Measurements from ENCODE around the gene COL4A2.
A peak's percentile ranks its signal among the peaks of the same experiment; 100 is the strongest.

Gene COL4A2

DNA sequence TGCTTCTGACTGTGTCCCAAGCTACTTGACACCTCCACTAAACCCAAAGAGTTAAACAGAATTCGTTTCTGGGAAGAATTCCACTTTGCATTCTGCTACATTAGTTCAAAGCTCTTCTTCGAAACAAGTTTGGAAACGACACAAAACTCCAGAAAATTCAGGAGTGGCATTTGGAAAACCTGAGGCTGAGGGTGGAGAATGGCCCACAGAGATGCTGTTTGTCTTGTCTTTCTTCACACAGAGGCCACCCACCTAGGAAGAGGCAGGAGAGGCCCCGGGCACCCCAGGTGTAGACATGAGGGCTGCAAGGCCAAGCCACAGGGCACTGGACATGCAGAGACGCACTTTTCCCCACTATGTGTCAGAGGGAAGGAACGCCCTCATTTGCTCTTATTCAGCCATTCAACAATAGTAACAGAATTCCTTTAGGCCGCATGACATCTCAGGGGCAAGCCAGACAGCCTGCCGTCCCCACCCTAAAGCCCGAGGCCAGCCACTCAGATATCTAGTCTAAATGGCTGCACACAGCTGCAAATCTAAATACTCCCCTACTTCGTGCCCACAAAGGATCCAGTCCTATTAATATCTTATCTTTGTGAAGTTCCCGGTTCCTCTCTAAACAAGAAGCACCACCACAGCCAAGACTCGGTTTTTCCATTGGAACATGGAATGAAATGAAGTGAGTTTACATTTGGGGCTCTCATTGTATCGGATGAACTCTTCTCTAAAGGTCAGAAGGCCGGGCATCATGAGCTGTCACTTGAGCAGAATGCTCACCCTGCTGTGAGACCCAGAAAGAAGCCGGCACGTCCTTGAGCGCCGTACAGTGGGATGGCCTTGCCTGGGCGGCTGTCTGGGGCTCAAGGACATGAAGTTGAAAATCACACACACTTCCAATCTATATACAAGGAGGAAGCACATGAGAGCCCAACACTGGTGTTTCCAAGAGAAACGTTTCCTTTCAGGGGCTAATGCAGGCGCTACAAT lies 20.0 kb upstream of the COL4A2 start:
- H3K27ac ChIP-seq, result peak overlapping the region; percentile 28
- no peaks in the 10 kb centered on the region for H3K27me3 ChIP-seq (replicated peaks)
- TF ChIP-seq, protein P1, sequence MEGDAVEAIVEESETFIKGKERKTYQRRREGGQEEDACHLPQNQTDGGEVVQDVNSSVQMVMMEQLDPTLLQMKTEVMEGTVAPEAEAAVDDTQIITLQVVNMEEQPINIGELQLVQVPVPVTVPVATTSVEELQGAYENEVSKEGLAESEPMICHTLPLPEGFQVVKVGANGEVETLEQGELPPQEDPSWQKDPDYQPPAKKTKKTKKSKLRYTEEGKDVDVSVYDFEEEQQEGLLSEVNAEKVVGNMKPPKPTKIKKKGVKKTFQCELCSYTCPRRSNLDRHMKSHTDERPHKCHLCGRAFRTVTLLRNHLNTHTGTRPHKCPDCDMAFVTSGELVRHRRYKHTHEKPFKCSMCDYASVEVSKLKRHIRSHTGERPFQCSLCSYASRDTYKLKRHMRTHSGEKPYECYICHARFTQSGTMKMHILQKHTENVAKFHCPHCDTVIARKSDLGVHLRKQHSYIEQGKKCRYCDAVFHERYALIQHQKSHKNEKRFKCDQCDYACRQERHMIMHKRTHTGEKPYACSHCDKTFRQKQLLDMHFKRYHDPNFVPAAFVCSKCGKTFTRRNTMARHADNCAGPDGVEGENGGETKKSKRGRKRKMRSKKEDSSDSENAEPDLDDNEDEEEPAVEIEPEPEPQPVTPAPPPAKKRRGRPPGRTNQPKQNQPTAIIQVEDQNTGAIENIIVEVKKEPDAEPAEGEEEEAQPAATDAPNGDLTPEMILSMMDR (IDR thresholded peaks at IDR 0.05; ENCODE audit: low read depth, low read length, missing control alignments), result no peak
- DNase-seq, result peak; percentile 70
- in situ Hi-C loops (cut with HindIII; ENCODE audit: low pct_ligation_motif_present, low sequenced_read_pairs), result no loop called here
- H3K4me3 ChIP-seq (ENCODE audit: low read depth, low read length), result no peak overlapping the region
- peaks cover 89% of the 10 kb centered on the region for H3K36me3 ChIP-seq (replicated peaks)

DNA sequence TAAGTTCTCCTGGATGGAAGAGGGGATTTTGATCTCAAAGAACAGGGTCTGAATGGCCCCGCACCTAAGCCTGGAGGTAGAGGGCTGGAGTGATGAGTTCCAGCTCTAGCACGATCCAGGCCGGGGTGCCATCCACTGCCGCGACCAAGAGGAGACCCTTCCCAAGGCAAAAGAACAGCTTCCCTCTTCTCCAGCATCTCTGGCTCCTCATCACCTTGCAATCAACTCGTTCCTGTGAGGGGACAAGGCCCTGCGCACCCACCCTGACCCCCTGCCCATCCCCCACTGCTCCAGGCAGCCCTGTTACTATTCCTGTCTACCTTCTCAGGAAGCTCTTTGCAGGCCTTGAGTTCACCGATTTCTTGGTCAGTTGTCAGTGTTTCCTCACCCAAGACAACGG lies 17.9 kb upstream of the COL4A2 start:
- in situ Hi-C loops (cut with HindIII; ENCODE audit: low pct_ligation_motif_present, low sequenced_read_pairs), result no loop called here
- no peak overlapping the region for H3K4me3 ChIP-seq (ENCODE audit: low read depth, low read length)
- DNase-seq, result no peak

DNA sequence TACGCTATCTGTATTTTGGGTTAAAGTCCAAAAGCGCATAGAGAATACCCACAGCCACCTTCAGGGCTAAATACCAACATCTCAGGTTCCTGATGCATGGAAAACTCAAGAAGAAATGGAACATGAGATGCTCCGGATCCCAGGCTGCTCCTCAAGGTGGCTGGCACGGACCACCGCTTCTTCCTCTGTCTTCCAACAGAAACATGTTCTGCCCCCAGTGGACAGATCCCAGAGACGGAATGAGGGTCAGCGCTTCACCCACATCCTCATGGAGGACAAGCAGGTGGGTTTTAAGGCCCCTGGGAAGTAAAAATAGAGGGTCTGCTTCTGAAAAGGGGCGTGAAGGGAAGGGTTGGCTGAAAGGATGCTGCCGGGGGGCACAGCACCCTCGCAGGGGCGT lies 17.4 kb upstream of the COL4A2 start:
- in situ Hi-C loops (cut with HindIII; ENCODE audit: low pct_ligation_motif_present, low sequenced_read_pairs), result no loop called here
- DNase-seq, result no peak
- H3K27me3 ChIP-seq (replicated peaks), result no peaks in the 10 kb centered on the region
- peaks cover 91% of the 10 kb centered on the region for H3K36me3 ChIP-seq (replicated peaks)
- H3K27ac ChIP-seq, result no peak overlapping the region
- TF ChIP-seq, protein P1 (IDR thresholded peaks at IDR 0.05; ENCODE audit: low read depth, low read length, missing control alignments), result peak; percentile 32
- H3K4me3 ChIP-seq (ENCODE audit: low read depth, low read length), result no peak overlapping the region

More for the DNA sequence above, 17.9 kb upstream of the COL4A2 start:
- Histone ChIP-seq H3K36me3 (replicated peaks) (peaks cover 89% of the 10 kb centered on the region), H3K27ac (no peak overlapping the region), H3K27me3 (replicated peaks) (no peaks in the 10 kb centered on the region)
- TF ChIP-seq, protein P1 (IDR thresholded peaks at IDR 0.05; ENCODE audit: low read depth, low read length, missing control alignments), result no peak

DNA sequence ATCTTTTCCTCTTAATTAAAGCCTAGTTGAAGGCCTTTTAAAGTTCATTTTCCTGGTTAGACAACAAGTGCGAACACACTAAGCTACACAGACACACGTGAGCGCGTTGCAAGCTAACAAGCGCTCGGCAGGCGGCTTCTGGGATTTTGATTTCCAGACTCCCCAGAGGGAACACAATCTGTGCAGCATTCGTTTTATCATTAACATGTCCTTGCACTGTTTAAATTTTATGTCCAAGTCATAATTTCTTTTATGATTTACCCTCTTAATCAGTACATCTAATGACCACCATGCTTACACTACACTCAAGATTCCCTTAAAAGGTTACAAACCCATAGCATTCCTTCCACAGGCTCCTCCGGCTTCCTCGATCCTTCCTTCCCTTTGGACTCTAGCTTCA lies 16.9 kb upstream of the COL4A2 start:
- Histone ChIP-seq H3K4me3 (ENCODE audit: low read depth, low read length) (no peak overlapping the region), H3K27ac (no peak overlapping the region), H3K27me3 (replicated peaks) (no peaks in the 10 kb centered on the region), H3K36me3 (replicated peaks) (peaks cover 88% of the 10 kb centered on the region)
- in situ Hi-C loops (cut with HindIII; ENCODE audit: low pct_ligation_motif_present, low sequenced_read_pairs), result no loop called here
- DNase-seq, result no peak
- TF ChIP-seq, protein P1 (IDR thresholded peaks at IDR 0.05; ENCODE audit: low read depth, low read length, missing control alignments), result no peak

DNA sequence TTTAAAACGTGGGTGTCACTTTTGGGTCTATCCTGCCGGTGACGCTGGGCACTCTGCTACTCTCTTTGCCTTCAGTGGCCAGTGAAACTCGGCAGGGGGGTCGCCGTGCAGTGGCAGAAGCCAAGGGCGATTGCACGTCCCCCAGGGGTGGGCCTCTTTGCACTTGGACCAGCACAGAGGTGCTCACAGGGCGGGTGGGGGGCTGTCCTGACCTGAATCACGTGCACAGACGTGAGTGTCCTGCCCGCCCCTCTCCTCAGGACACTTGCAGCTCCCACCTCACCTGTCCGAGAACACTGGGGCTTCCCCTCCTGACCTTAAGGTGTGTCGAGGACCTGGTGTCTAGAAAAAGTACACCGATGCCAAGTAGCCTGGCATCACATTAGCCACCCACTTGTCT lies 16.3 kb upstream of the COL4A2 start:
- H3K27ac ChIP-seq, result no peak overlapping the region
- no peaks in the 10 kb centered on the region for H3K27me3 ChIP-seq (replicated peaks)

More for the DNA sequence above, 16.3 kb upstream of the COL4A2 start:
- in situ Hi-C loops (cut with HindIII; ENCODE audit: low pct_ligation_motif_present, low sequenced_read_pairs), result no loop called here
- Histone ChIP-seq H3K4me3 (ENCODE audit: low read depth, low read length) (no peak overlapping the region), H3K36me3 (replicated peaks) (peaks cover 85% of the 10 kb centered on the region)
- TF ChIP-seq, protein P1 (IDR thresholded peaks at IDR 0.05; ENCODE audit: low read depth, low read length, missing control alignments), result no peak
- no peak for DNase-seq
